GM23248 (cell line): ENCODE data around the gene CSTPP1. TPM values are rescaled to one million over a fixed set of nuclear protein-coding genes. Genes with fewer than 3 reads are reported as not detected.

ENCODE experiments used
- DNase-seq: peaks from one replicate; pipeline ENCODE4 v3.0.0-alpha.2; 2015
- H2AFZ ChIP-seq: fragments of 200-600 bp; sonication (generic); 2 replicates; pipeline ENCODE4 v1.6.1; 2016; ENCODE audit warnings: antibody characterized with exemption
- H3F3A ChIP-seq: fragments of 200-600 bp; sonication (generic); 2 replicates; pipeline ENCODE4 v1.6.1; 2016; ENCODE audit warnings: mild to moderate bottlenecking, antibody characterized with exemption, mixed run types; ENCODE audit not compliant: insufficient read depth
- H3K27ac ChIP-seq: fragments of 200-600 bp; sonication (generic); 2 replicates; pipeline ENCODE4 v1.5.1; 2016; ENCODE audit warnings: mild to moderate bottlenecking
- H3K27me3 ChIP-seq: fragments of 200-600 bp; sonication (generic); replicated peaks from 2 replicates; pipeline ENCODE4 v1.6.1; 2016; ENCODE audit warnings: mild to moderate bottlenecking; ENCODE audit not compliant: insufficient read depth
- H3K36me3 ChIP-seq: fragments of 200-600 bp; sonication (generic); 2 replicates; pipeline ENCODE4 v1.6.1; 2016; ENCODE audit warnings: low read depth, mild to moderate bottlenecking
- H3K4me1 ChIP-seq: fragments of 200-600 bp; sonication (generic); 2 replicates; pipeline ENCODE4 v1.6.1; 2016; ENCODE audit warnings: mild to moderate bottlenecking; ENCODE audit not compliant: insufficient read depth
- H3K4me2 ChIP-seq: fragments of 200-600 bp; sonication (generic); one replicate; pipeline ENCODE4 v1.6.1; 2016; ENCODE audit warnings: mild to moderate bottlenecking; ENCODE audit not compliant: unreplicated experiment
- H3K4me3 ChIP-seq: fragments of 200-600 bp; sonication (generic); 2 replicates; pipeline ENCODE4 v1.5.1; 2016; ENCODE audit warnings: mild to moderate bottlenecking
- H3K79me2 ChIP-seq: fragments of 200-600 bp; sonication (generic); 2 replicates; pipeline ENCODE4 v1.6.1; 2016; ENCODE audit warnings: mild to moderate bottlenecking; ENCODE audit not compliant: insufficient read depth
- H3K9ac ChIP-seq: fragments of 200-600 bp; sonication (generic); 2 replicates; pipeline ENCODE4 v1.6.1; 2016; ENCODE audit warnings: mild to moderate bottlenecking
- H3K9me2 ChIP-seq: fragments of 200-600 bp; sonication (generic); 2 replicates; pipeline ENCODE4 v1.6.1; 2016; ENCODE audit warnings: mixed run types, mild to moderate bottlenecking, moderate library complexity; ENCODE audit not compliant: insufficient read depth
- H3K9me3 ChIP-seq: fragments of 200-600 bp; sonication (generic); one replicate; pipeline ENCODE4 v1.6.1; 2017; ENCODE audit warnings: low read depth
- H4K20me1 ChIP-seq: fragments of 200-600 bp; sonication (generic); 2 replicates; pipeline ENCODE4 v1.6.0; 2016; ENCODE audit not compliant: insufficient read depth
- EZH2 ChIP-seq: fragments of 200-600 bp; sonication (generic); IDR thresholded peaks from 2 replicates; pipeline ENCODE4 v1.6.1; 2018; ENCODE audit warnings: antibody characterized with exemption, mild to moderate bottlenecking; ENCODE audit not compliant: insufficient read depth, poor library complexity, severe bottlenecking
- EZH2phosphoT487 ChIP-seq: fragments of 200-600 bp; sonication (generic); IDR thresholded peaks from 2 replicates; pipeline ENCODE4 v1.6.1; 2018; ENCODE audit warnings: antibody characterized with exemption, moderate library complexity, mild to moderate bottlenecking, low read depth; ENCODE audit not compliant: insufficient read depth
- WGBS, 2 experiments: methylation state at CpG; one replicate each; pipeline ENCODE4 v1.1.6; 2015 to 2017; ENCODE audit warnings: low lambda C conversion rate in 2 of 2, low coverage in 1 of 2; ENCODE audit errors: missing lambda C conversion rate in 2 of 2; 5-methylcytosine and 5-hydroxymethylcytosine counted together
- in situ Hi-C: fragments of 300-500 bp; cut with MboI; formaldehyde crosslinking; loops from 2 replicates; pipeline ENCODE4 v1.15.0; 2020
- polyA plus RNA-seq: library from polyadenylated mRNA; unstranded; fragments of >200 nt; fragmentation: Nextera tagmentation; extraction: Ambion mirVana; gene quantifications from 2 replicates; pipeline ENCODE4 v1.2.1, GENCODE V29; 2016
- total RNA-seq: library from RNA; depleted of rRNA; stranded (reverse); fragments of >200 nt; shearing (Covaris generic); gene quantifications from 2 replicates; pipeline ENCODE4 v1.2.3, GENCODE V29; 2014

CSTPP1 gene
- total and polyA plus RNA-seq, 2 experiments from 2014 or later = 21.7 to 39.9 TPM

GRCh38 chr11:47154616-47155570 is 218.3 kb downstream of the CSTPP1 start:
- H3K27me3 ChIP-seq = no peaks in the 10 kb centered on the region
- H3K9me3 ChIP-seq = no peaks in the 10 kb centered on the region
- no peaks in the 10 kb centered on the region for H3K9me2 ChIP-seq
- no peak overlapping the region for H3K27ac ChIP-seq
- H3K4me1 ChIP-seq = peaks cover 9% of the 10 kb centered on the region
- no peaks in the 10 kb centered on the region for H4K20me1 ChIP-seq
- H3K4me3 ChIP-seq = no peak overlapping the region
- no peaks in the 10 kb centered on the region for H3K79me2 ChIP-seq
- H3K36me3 ChIP-seq = no peaks in the 10 kb centered on the region
- H3K4me2 ChIP-seq = no peak overlapping the region
- H3F3A ChIP-seq = peaks cover 16% of the 10 kb centered on the region; the same call in 1 of the 2 replicates
- WGBS, 2 experiments = 62 to 65% methylated on average over 17 to 18 of the region's 18 CpGs
- no peak overlapping the region for H2AFZ ChIP-seq
- no peak for TF ChIP-seq EZH2phosphoT487
- TF ChIP-seq EZH2 = no peak
- in situ Hi-C loops = loop anchor here (5.0 kb wide), 1 partner anchor 268 kb away; no protein-coding TSS in a partner anchor
- H3K9ac ChIP-seq = no peak overlapping the region
- DNase-seq = no peak

- Histone ChIP-seq H3K9me3 (no peaks in the 10 kb centered on the region), H3K9me2 (no peaks in the 10 kb centered on the region), H3F3A (peaks cover 16% of the 10 kb centered on the region; the same call in 1 of the 2 replicates), H3K79me2 (no peaks in the 10 kb centered on the region), H3K36me3 (no peaks in the 10 kb centered on the region), H3K9ac (no peak overlapping the region), H3K4me2 (no peak overlapping the region), H3K27ac (no peak overlapping the region), H2AFZ (no peak overlapping the region), H4K20me1 (no peaks in the 10 kb centered on the region), H3K27me3 (no peaks in the 10 kb centered on the region), H3K4me1 (peaks cover 9% of the 10 kb centered on the region), H3K4me3 (no peak overlapping the region)
- in situ Hi-C loops = loop anchor here (5.0 kb wide), 1 partner anchor 269 kb away; no protein-coding TSS in a partner anchor
- 93 to 97% methylated on average over 4 of the region's 4 CpGs for WGBS, 2 experiments
- no peak for DNase-seq
- TF ChIP-seq EZH2phosphoT487 (no peak), EZH2 (no peak)
These were observed 219.3 kb downstream of the CSTPP1 start for GRCh38 chr11:47155879-47156278.

DNA sequence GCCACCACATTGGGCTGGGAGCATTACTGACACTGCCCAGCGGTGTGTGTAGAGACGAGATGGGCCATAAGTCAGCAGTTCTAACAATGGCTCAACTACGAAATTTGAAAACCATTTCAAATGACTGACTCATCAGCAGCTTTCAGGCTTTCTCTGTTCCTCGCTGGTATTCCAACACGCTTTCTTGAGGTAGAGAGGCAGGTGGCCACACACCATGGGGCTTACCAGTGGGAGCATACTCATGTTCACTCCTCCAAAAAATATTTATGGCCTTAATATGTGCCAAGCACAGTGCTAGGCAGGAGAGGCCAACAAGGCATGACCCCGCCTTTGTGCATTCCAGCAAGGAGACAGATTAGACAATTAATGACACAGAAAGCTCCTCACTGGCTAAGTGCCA is 219.8 kb downstream of the CSTPP1 start:
- no peak overlapping the region for H3K27ac ChIP-seq
- H2AFZ ChIP-seq = no peak overlapping the region
- 67 to 70% methylated on average over 6 of the region's 6 CpGs for WGBS, 2 experiments
- H3K4me2 ChIP-seq = no peak overlapping the region
- peaks cover 16% of the 10 kb centered on the region; the same call in 1 of the 2 replicates for H3F3A ChIP-seq
- no peaks in the 10 kb centered on the region for H3K27me3 ChIP-seq
- no peaks in the 10 kb centered on the region for H3K9me2 ChIP-seq
- in situ Hi-C loops = loop anchor here (5.0 kb wide), 1 partner anchor 269 kb away; no protein-coding TSS in a partner anchor
- no peak overlapping the region for H3K9ac ChIP-seq
- H3K9me3 ChIP-seq = no peaks in the 10 kb centered on the region
- no peak overlapping the region for H3K4me3 ChIP-seq
- no peak for TF ChIP-seq EZH2phosphoT487
- no peak for TF ChIP-seq EZH2
- no peaks in the 10 kb centered on the region for H3K36me3 ChIP-seq
- H3K79me2 ChIP-seq = no peaks in the 10 kb centered on the region
- H4K20me1 ChIP-seq = no peaks in the 10 kb centered on the region
- peaks cover 9% of the 10 kb centered on the region for H3K4me1 ChIP-seq
- peak; percentile 27 for DNase-seq

DNA sequence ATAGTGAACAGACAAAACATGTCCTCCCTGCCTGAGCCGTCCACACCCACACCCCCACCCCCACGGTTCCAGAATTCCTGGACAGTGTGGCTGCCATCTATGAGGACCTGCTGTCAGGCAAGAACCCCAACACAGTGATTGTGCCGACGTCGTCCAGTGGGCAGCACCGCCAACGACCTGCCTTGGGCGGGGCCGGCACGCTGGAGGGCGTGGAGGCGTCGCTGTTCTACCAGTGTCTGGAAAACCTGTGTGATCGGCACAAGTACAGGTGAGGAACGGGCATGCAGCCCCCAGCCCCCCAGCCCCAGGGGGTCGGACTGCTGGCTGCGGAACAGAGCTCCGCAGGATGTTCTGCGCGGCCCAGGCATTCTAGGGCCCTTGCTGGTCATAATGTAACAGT is 220.4 kb downstream of the CSTPP1 start:
- no peak for DNase-seq
- TF ChIP-seq EZH2phosphoT487 (no peak), EZH2 (no peak)
- no peaks in the 10 kb centered on the region for H3K27me3 ChIP-seq
- no peaks in the 10 kb centered on the region for H3K9me3 ChIP-seq
- 88 to 90% methylated on average over 19 to 20 of the region's 20 CpGs for WGBS, 2 experiments
- in situ Hi-C loops = loop anchor here (5.0 kb wide), 1 partner anchor 270 kb away; no protein-coding TSS in a partner anchor
- H4K20me1 ChIP-seq = no peaks in the 10 kb centered on the region
- no peak overlapping the region for H3K9ac ChIP-seq
- H3K4me1 ChIP-seq = peaks cover 9% of the 10 kb centered on the region
- no peaks in the 10 kb centered on the region for H3K9me2 ChIP-seq
- no peaks in the 10 kb centered on the region for H3K36me3 ChIP-seq
- peaks cover 18% of the 10 kb centered on the region for H3F3A ChIP-seq
- no peak overlapping the region for H3K4me3 ChIP-seq
- H2AFZ ChIP-seq = no peak overlapping the region
- no peaks in the 10 kb centered on the region for H3K79me2 ChIP-seq
- H3K27ac ChIP-seq = no peak overlapping the region
- no peak overlapping the region for H3K4me2 ChIP-seq
